SU-DHL-6 (cell line): Measurements from ENCODE around the gene MYRF.

ENCODE experiments used
- H2AFZ ChIP-seq: fragments of 200-600 bp; sonication (generic); 2 replicates; pipeline ENCODE4 v1.6.1; 2014; ENCODE audit warnings: low read depth, mild to moderate bottlenecking, moderate library complexity, mixed read lengths, antibody characterized with exemption, low read length; ENCODE audit not compliant: severe bottlenecking
- H3F3A ChIP-seq: fragments of 200-600 bp; shearing (Covaris generic); 2 replicates; pipeline ENCODE4 v1.6.0; 2016; ENCODE audit warnings: antibody characterized with exemption, mild to moderate bottlenecking; ENCODE audit not compliant: insufficient read depth
- H3K27ac ChIP-seq: fragments of 200-600 bp; sonication (generic); 2 replicates; pipeline ENCODE4 v1.5.1; 2016; ENCODE audit warnings: low read depth, mild to moderate bottlenecking, low read length, moderate library complexity, mixed read lengths
- H3K27me3 ChIP-seq: fragments of 200-600 bp; sonication (generic), shearing (Covaris generic); 2 replicates; pipeline ENCODE4 v1.6.0; 2014; ENCODE audit warnings: mild to moderate bottlenecking, low read length
- H3K36me3 ChIP-seq: fragments of 200-600 bp; sonication (generic); 2 replicates; pipeline ENCODE4 v1.6.1; 2014; ENCODE audit warnings: mild to moderate bottlenecking, low read length, mixed read lengths
- H3K4me2 ChIP-seq: fragments of 300-600, 200-600 bp; shearing (Covaris generic), sonication (generic); 2 replicates; pipeline ENCODE4 v1.6.0; 2014; ENCODE audit warnings: low read length, low read depth, mild to moderate bottlenecking; ENCODE audit not compliant: poor library complexity, severe bottlenecking
- H3K4me3 ChIP-seq: fragments of 200-600 bp; sonication (generic); 2 replicates; pipeline ENCODE4 v1.5.1; 2014; ENCODE audit warnings: antibody characterized with exemption, low read length, mild to moderate bottlenecking, mixed read lengths; ENCODE audit not compliant: insufficient read depth, poor library complexity, severe bottlenecking
- H3K79me2 ChIP-seq: fragments of 200-600 bp; sonication (generic); 2 replicates; pipeline ENCODE4 v1.6.1; 2014; ENCODE audit warnings: mild to moderate bottlenecking, low read length, moderate library complexity; ENCODE audit not compliant: insufficient read depth
- H3K9ac ChIP-seq: fragments of 200-600 bp; sonication (generic); 2 replicates; pipeline ENCODE4 v1.7.0; 2014; ENCODE audit warnings: mild to moderate bottlenecking, low read length
- H3K9me2 ChIP-seq: fragments of 200-600 bp; sonication (generic); replicated peaks from 2 replicates; pipeline ENCODE4 v1.6.1; 2014; ENCODE audit warnings: low read length; ENCODE audit not compliant: insufficient read depth
- H3K9me3 ChIP-seq: fragments of 200-600 bp; sonication (generic); 2 replicates; pipeline ENCODE4 v1.6.1; 2014; ENCODE audit warnings: low read length, mixed read lengths; ENCODE audit not compliant: insufficient read depth
- H4K20me1 ChIP-seq: fragments of 200-600 bp; sonication (generic); 2 replicates; pipeline ENCODE4 v1.6.1; 2014; ENCODE audit warnings: low read depth, mild to moderate bottlenecking, antibody characterized with exemption, low read length, moderate library complexity, mixed read lengths
- EZH2phosphoT487 ChIP-seq: fragments of 200-600 bp; sonication (generic), shearing (Covaris generic); conservative IDR thresholded peaks from 2 replicates; pipeline ENCODE4 v1.6.1; 2018; ENCODE audit warnings: mild to moderate bottlenecking, antibody characterized with exemption, low read length, moderate library complexity, mixed read lengths
- TF ChIP-seq, protein P1 (sequence below): fragments of 200-600 bp; sonication (generic); IDR thresholded peaks from one replicate; pipeline ENCODE4 v1.5.1; 2017; ENCODE audit warnings: antibody characterized with exemption, mild to moderate bottlenecking, low read length, moderate library complexity; ENCODE audit not compliant: insufficient read depth, poor library complexity, severe bottlenecking

MYRF gene

DNA sequence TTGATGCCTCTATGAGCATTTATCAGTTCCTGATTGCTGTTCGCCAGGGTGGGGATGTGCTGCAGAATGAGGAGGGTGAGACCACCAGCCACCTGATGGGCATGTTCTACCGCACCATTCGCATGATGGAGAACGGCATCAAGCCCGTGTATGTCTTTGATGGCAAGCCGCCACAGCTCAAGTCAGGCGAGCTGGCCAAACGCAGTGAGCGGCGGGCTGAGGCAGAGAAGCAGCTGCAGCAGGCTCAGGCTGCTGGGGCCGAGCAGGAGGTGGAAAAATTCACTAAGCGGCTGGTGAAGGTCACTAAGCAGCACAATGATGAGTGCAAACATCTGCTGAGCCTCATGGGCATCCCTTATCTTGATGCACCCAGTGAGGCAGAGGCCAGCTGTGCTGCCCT, 43.0 kb downstream of the MYRF start:
- no peak overlapping the region for H2AFZ ChIP-seq
- H3K4me3 ChIP-seq, result no peak overlapping the region
- no peaks in the 10 kb centered on the region for H3K9me3 ChIP-seq
- peak overlapping the region; percentile 94 for H3K4me2 ChIP-seq
- no peak overlapping the region for H3K27ac ChIP-seq
- peaks cover 20% of the 10 kb centered on the region for H3K36me3 ChIP-seq
- peaks cover 92% of the 10 kb centered on the region for H3K79me2 ChIP-seq
- H3K27me3 ChIP-seq, result no peaks in the 10 kb centered on the region
- no peaks in the 10 kb centered on the region for H3K9me2 ChIP-seq
- no peak for TF ChIP-seq EZH2phosphoT487
- TF ChIP-seq, protein P1, sequence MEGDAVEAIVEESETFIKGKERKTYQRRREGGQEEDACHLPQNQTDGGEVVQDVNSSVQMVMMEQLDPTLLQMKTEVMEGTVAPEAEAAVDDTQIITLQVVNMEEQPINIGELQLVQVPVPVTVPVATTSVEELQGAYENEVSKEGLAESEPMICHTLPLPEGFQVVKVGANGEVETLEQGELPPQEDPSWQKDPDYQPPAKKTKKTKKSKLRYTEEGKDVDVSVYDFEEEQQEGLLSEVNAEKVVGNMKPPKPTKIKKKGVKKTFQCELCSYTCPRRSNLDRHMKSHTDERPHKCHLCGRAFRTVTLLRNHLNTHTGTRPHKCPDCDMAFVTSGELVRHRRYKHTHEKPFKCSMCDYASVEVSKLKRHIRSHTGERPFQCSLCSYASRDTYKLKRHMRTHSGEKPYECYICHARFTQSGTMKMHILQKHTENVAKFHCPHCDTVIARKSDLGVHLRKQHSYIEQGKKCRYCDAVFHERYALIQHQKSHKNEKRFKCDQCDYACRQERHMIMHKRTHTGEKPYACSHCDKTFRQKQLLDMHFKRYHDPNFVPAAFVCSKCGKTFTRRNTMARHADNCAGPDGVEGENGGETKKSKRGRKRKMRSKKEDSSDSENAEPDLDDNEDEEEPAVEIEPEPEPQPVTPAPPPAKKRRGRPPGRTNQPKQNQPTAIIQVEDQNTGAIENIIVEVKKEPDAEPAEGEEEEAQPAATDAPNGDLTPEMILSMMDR, result no peak
- 0 out of 2 replicates have a peak overlapping the region, but pooled peaks have one; percentile 93 for H3K9ac ChIP-seq
- peaks cover 20% of the 10 kb centered on the region for H3F3A ChIP-seq
- H4K20me1 ChIP-seq, result peaks cover 9% of the 10 kb centered on the region; the same call in 1 of the 2 replicates

DNA sequence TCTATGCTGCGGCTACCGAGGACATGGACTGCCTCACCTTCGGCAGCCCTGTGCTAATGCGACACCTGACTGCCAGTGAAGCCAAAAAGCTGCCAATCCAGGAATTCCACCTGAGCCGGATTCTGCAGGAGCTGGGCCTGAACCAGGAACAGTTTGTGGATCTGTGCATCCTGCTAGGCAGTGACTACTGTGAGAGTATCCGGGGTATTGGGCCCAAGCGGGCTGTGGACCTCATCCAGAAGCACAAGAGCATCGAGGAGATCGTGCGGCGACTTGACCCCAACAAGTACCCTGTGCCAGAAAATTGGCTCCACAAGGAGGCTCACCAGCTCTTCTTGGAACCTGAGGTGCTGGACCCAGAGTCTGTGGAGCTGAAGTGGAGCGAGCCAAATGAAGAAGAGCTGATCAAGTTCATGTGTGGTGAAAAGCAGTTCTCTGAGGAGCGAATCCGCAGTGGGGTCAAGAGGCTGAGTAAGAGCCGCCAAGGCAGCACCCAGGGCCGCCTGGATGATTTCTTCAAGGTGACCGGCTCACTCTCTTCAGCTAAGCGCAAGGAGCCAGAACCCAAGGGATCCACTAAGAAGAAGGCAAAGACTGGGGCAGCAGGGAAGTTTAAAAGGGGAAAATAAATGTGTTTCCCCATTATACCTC, 43.6 kb downstream of the MYRF start:
- TF ChIP-seq, protein P1, result no peak
- no peak for TF ChIP-seq EZH2phosphoT487
- Histone ChIP-seq H3K9ac (no peak overlapping the region), H3K79me2 (peaks cover 87% of the 10 kb centered on the region), H2AFZ (no peak overlapping the region), H3K4me3 (no peak overlapping the region), H3K9me2 (no peaks in the 10 kb centered on the region), H3K27ac (no peak overlapping the region), H3K9me3 (no peaks in the 10 kb centered on the region), H3K27me3 (no peaks in the 10 kb centered on the region), H3K4me2 (no peak overlapping the region), H4K20me1 (peaks cover 12% of the 10 kb centered on the region; the same call in 1 of the 2 replicates), H3K36me3 (peaks cover 20% of the 10 kb centered on the region), H3F3A (peaks cover 25% of the 10 kb centered on the region)

DNA sequence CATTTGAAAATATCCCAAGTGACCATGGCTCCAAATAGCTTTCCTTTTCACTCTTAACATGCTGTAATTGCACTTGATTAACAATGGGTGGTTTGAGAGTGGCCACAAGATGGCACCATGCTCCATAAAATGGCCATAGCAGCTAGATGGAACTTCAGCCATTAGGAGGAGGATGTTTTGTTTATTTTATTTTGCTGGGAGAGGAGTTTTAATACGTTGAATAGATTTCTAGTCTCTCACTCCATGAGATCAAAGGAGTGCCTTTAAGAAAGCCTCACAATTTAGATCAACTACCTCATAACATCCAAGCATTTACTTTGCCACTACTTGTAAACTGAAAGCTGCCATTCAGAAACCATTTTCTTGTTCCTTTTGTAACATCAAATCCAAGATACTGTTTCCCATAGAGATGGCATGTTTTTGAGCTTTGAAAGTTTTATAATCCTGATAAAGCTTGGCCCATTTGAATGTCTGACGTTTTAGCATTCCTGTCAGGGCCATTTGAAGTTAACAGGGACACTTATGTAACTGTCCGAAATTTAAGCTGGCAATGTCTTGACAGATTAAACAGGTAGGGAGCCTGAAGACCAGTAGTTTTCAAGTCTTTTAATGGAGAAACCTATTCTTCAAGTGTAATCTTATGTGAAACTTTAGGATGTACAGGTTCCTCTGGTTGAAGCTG, 45.0 kb downstream of the MYRF start:
- TF ChIP-seq, protein P1, result peak; percentile 93
- no peak for TF ChIP-seq EZH2phosphoT487
- H3K4me2 ChIP-seq, result peak overlapping the region; percentile 9
- H3K36me3 ChIP-seq, result peaks cover 20% of the 10 kb centered on the region
- peaks cover 73% of the 10 kb centered on the region for H3K79me2 ChIP-seq
- H3K27me3 ChIP-seq, result no peaks in the 10 kb centered on the region
- no peak overlapping the region for H2AFZ ChIP-seq
- H3K9me3 ChIP-seq, result no peaks in the 10 kb centered on the region
- no peak overlapping the region for H3K9ac ChIP-seq
- no peak overlapping the region for H3K27ac ChIP-seq
- H4K20me1 ChIP-seq, result peaks cover 12% of the 10 kb centered on the region; the same call in 1 of the 2 replicates
- no peak overlapping the region for H3K4me3 ChIP-seq
- H3F3A ChIP-seq, result peaks cover 32% of the 10 kb centered on the region
- H3K9me2 ChIP-seq, result no peaks in the 10 kb centered on the region
